ENCODE results near the gene HM13.
"Not testable (repeated sequence)": the region's sequence is repeated elsewhere in the genome, so short reads cannot be mapped to it uniquely, and the experiment has no call there.

HM13 gene

GRCh38 chr20:31605031-31605901 lies 91.0 kb downstream of the HM13 start, which contains the start of gene ID1:
TSS of gene ID1 (plus strand) at chr20:31605289. CDS start at chr20:31605388, 99 bp downstream.
- no peak for TF ChIP-seq CTCF (IDR thresholded peaks at IDR 0.05; ENCODE audit: insufficient read depth, low read depth, low read length, missing control alignments)
- DNase-seq (ENCODE audit: low read depth) = peak; percentile 95
- H3K4me3 ChIP-seq (ENCODE audit: low read length) = peak within 1 kb of the TSS; percentile 82

- TF ChIP-seq CTCF (IDR thresholded peaks at IDR 0.05; ENCODE audit: insufficient read depth, low read depth, low read length, missing control alignments) = no peak
- H3K4me3 ChIP-seq (ENCODE audit: low read length) = peak overlapping the region; percentile 82
- no peak for DNase-seq (ENCODE audit: low read depth)
These were observed 91.9 kb downstream of the HM13 start for GRCh38 chr20:31605902-31606803.

GRCh38 chr20:31606804-31607639 lies 92.8 kb downstream of the HM13 start:
- H3K4me3 ChIP-seq (ENCODE audit: low read length) = peak overlapping the region; percentile 82
- no peak for TF ChIP-seq CTCF (IDR thresholded peaks at IDR 0.05; ENCODE audit: insufficient read depth, low read depth, low read length, missing control alignments)
- DNase-seq (ENCODE audit: low read depth) = peak; percentile 63

GRCh38 chr20:31607640-31608250 lies 93.5 kb downstream of the HM13 start:
- no peak for DNase-seq (ENCODE audit: low read depth)
- H3K4me3 ChIP-seq (ENCODE audit: low read length) = no peak overlapping the region
- TF ChIP-seq CTCF (IDR thresholded peaks at IDR 0.05; ENCODE audit: insufficient read depth, low read depth, low read length, missing control alignments) = no peak

GRCh38 chr20:31608251-31608945 lies 94.2 kb downstream of the HM13 start:
- peak; percentile 74 for DNase-seq (ENCODE audit: low read depth)
- no peak for TF ChIP-seq CTCF (IDR thresholded peaks at IDR 0.05; ENCODE audit: insufficient read depth, low read depth, low read length, missing control alignments)
- no peak overlapping the region for H3K4me3 ChIP-seq (ENCODE audit: low read length)

- not testable (repeated sequence) for DNase-seq (ENCODE audit: low read depth); H3K4me3 ChIP-seq (ENCODE audit: low read length)
These were observed 98.0 kb downstream of the HM13 start for GRCh38 chr20:31612271-31612640.

All from epithelial cell of esophagus (primary cell).